Astrocyte (in vitro differentiated cells and primary cell): ENCODE results near the gene CDH22.

ENCODE experiments used
- CTCF ChIP-seq: IDR thresholded peaks from 2 replicates; pipeline ENCODE4 v1.5.1; 2011; ENCODE audit warnings: low read depth, mild to moderate bottlenecking, inconsistent platforms, low read length, moderate library complexity; ENCODE audit not compliant: insufficient read depth
- EZH2 ChIP-seq: IDR thresholded peaks from 2 replicates; pipeline ENCODE4 v1.6.1; 2012; ENCODE audit warnings: mild to moderate bottlenecking, low read length, inconsistent platforms; ENCODE audit not compliant: insufficient read depth

GRCh38 chr20:46157625-46158024, 150.7 kb downstream of the CDH22 start:
- no peak for TF ChIP-seq CTCF
- no peak for TF ChIP-seq EZH2
